Keratinocyte (primary cell): Measurements from ENCODE around the gene ST3GAL6. TPM values are rescaled to one million over a fixed set of nuclear protein-coding genes. Genes with fewer than 3 reads are reported as not detected.

Experiments
- DNase-seq: peaks from one replicate; pipeline ENCODE4 v3.0.0-alpha.2; 2011; ENCODE audit warnings: low read depth, missing footprints, low spot score
- FAIRE-seq: peaks from 2 replicates; lab custom pipeline; 2011; peaks lifted over from hg19 to GRCh38; lab: Jason Lieb, UNC
- H2AFZ ChIP-seq: 2 replicates; pipeline ENCODE4 v1.6.0; 2012; ENCODE audit warnings: low read length, control low read depth, inconsistent platforms; ENCODE audit not compliant: control insufficient read depth
- H3K27ac ChIP-seq: 2 replicates; pipeline ENCODE4 v1.5.1; 2011; ENCODE audit warnings: low read length; ENCODE audit not compliant: control insufficient read depth, insufficient read depth
- H3K27me3 ChIP-seq: 3 replicates; pipeline ENCODE4 v1.6.0; 2011; ENCODE audit warnings: low read length; ENCODE audit not compliant: control insufficient read depth, insufficient read depth; ENCODE audit errors: extremely low read depth
- H3K36me3 ChIP-seq, 2 experiments: 2 replicates in 1 of 2; 3 replicates in 1 of 2; pipeline ENCODE4 v1.5.1; 2011; ENCODE audit warnings: low read length in 2 of 2, mild to moderate bottlenecking in 1 of 2; ENCODE audit not compliant: control insufficient read depth in 2 of 2, insufficient read depth in 2 of 2; ENCODE audit errors: extremely low read depth in 1 of 2
- H3K4me1 ChIP-seq: 3 replicates; pipeline ENCODE4 v1.5.1; 2011; ENCODE audit warnings: low read length; ENCODE audit not compliant: control insufficient read depth, insufficient read depth; ENCODE audit errors: extremely low read depth
- H3K4me2 ChIP-seq: 3 replicates; pipeline ENCODE4 v1.6.0; 2011; ENCODE audit warnings: low read depth, low read length; ENCODE audit not compliant: control insufficient read depth, insufficient read depth; ENCODE audit errors: extremely low read depth
- H3K4me3 ChIP-seq, 3 experiments: fragments of 200-600 bp in 1 of 3; sonication (generic) in 1 of 3; 2 replicates in 2 of 3; 3 replicates in 1 of 3; pipeline ENCODE4 v1.5.1; 2011 to 2016; ENCODE audit warnings: low read length in 3 of 3, mild to moderate bottlenecking in 3 of 3, control low read depth in 2 of 3, inconsistent platforms in 1 of 3, low read depth in 1 of 3, mixed read lengths in 1 of 3, mixed run types in 1 of 3, moderate library complexity in 1 of 3; ENCODE audit not compliant: control insufficient read depth in 2 of 3, insufficient read depth in 2 of 3; ENCODE audit errors: extremely low read depth in 1 of 3
- H3K79me2 ChIP-seq: 2 replicates; pipeline ENCODE4 v1.6.0; 2012; ENCODE audit warnings: low read length; ENCODE audit not compliant: control insufficient read depth, insufficient read depth
- H3K9ac ChIP-seq: 3 replicates; pipeline ENCODE4 v1.6.0; 2011; ENCODE audit warnings: low read length; ENCODE audit not compliant: control insufficient read depth, insufficient read depth; ENCODE audit errors: extremely low read depth
- H3K9me1 ChIP-seq: 3 replicates; pipeline ENCODE4 v1.6.0; 2011; ENCODE audit warnings: low read length; ENCODE audit not compliant: control insufficient read depth, insufficient read depth; ENCODE audit errors: extremely low read depth
- H3K9me3 ChIP-seq: 2 replicates; pipeline ENCODE4 v1.5.1; 2012; ENCODE audit warnings: low read depth, low read length; ENCODE audit not compliant: control insufficient read depth
- H4K20me1 ChIP-seq: 3 replicates; pipeline ENCODE4 v1.6.0; 2011; ENCODE audit warnings: low read length; ENCODE audit not compliant: control insufficient read depth, insufficient read depth; ENCODE audit errors: extremely low read depth
- EZH2 ChIP-seq: IDR thresholded peaks from one replicate; pipeline ENCODE4 v1.6.1; 2012; ENCODE audit warnings: inconsistent platforms, mild to moderate bottlenecking, low read length, moderate library complexity
- dilution Hi-C: fragments of 300-500 bp; cut with MboI; formaldehyde crosslinking; loops from one replicate; pipeline ENCODE4 v1.7.0; 2020; ENCODE audit warnings: low sequenced_read_pairs; ENCODE audit not compliant: extremely low pct_ligation_motif_present
- polyA plus RNA-seq, 5 experiments: library from polyadenylated mRNA; depleted of rRNA in 3 of 5; stranded (reverse) in 3 of 5; stranded (forward) in 1 of 5; unstranded in 1 of 5; fragments of >200 nt; gene quantifications; 1 replicate in 1 of 5; 2 replicates in 3 of 5; 3 replicates in 1 of 5; pipeline versions ENCODE4 v1.2.1 to v1.2.3, GENCODE V29; 2011 to 2012; ENCODE audit warnings: missing spikeins in 2 of 5, low read depth in 1 of 5, low replicate concordance in 1 of 5
- TF ChIP-seq, protein P1 (sequence below), 3 experiments: IDR thresholded peaks in 1 of 3; conservative IDR thresholded peaks in 1 of 3; optimal IDR thresholded peaks in 1 of 3; 2 replicates in 2 of 3; 3 replicates in 1 of 3; pipeline versions ENCODE3 to v1.5.1; 2011; ENCODE audit warnings: low read length in 3 of 3, mild to moderate bottlenecking in 3 of 3, moderate library complexity in 2 of 3, control low read depth in 1 of 3, inconsistent platforms in 1 of 3; ENCODE audit not compliant: insufficient read depth in 2 of 3; ENCODE audit errors: extremely low read depth in 1 of 3

ST3GAL6 gene
- polyA plus RNA-seq, 1 donor (not counting 4 experiments of a cell fraction or from before 2014, with no cell fraction given): 5.3 TPM

GRCh38 chr3:98768961-98769360 is 5.8 kb downstream of the ST3GAL6 start:
- dilution Hi-C loops: no loop called here
- TF ChIP-seq, protein P1, sequence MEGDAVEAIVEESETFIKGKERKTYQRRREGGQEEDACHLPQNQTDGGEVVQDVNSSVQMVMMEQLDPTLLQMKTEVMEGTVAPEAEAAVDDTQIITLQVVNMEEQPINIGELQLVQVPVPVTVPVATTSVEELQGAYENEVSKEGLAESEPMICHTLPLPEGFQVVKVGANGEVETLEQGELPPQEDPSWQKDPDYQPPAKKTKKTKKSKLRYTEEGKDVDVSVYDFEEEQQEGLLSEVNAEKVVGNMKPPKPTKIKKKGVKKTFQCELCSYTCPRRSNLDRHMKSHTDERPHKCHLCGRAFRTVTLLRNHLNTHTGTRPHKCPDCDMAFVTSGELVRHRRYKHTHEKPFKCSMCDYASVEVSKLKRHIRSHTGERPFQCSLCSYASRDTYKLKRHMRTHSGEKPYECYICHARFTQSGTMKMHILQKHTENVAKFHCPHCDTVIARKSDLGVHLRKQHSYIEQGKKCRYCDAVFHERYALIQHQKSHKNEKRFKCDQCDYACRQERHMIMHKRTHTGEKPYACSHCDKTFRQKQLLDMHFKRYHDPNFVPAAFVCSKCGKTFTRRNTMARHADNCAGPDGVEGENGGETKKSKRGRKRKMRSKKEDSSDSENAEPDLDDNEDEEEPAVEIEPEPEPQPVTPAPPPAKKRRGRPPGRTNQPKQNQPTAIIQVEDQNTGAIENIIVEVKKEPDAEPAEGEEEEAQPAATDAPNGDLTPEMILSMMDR (optimal IDR thresholded peaks at IDR 0.05 in 1 of 3, IDR thresholded peaks at IDR 0.05 in 1 of 3, conservative IDR thresholded peaks at IDR 0.05 in 1 of 3; ENCODE audit: extremely low read depth in 1 of 3, insufficient read depth in 2 of 3, low read length in 3 of 3): no peak
- TF ChIP-seq EZH2: no peak
- Histone ChIP-seq H3K27me3 (no peaks in the 10 kb centered on the region), H3K4me3 (no peak overlapping the region), H3K4me1 (no peaks in the 10 kb centered on the region), H3K9me1 (no peaks in the 10 kb centered on the region), H3K4me2 (no peak overlapping the region), H2AFZ (no peak overlapping the region), H3K27ac (no peak overlapping the region), H3K79me2 (no peaks in the 10 kb centered on the region), H4K20me1 (no peaks in the 10 kb centered on the region), H3K36me3 (no peaks in the 10 kb centered on the region), H3K9me3 (no peaks in the 10 kb centered on the region), H3K9ac (no peak overlapping the region)
- FAIRE-seq: peak; percentile 13
- no peak for DNase-seq

GRCh38 chr3:98769448-98769847 is 6.3 kb downstream of the ST3GAL6 start:
- Histone ChIP-seq H3K27ac (no peak overlapping the region), H3K79me2 (no peaks in the 10 kb centered on the region), H3K27me3 (no peaks in the 10 kb centered on the region), H3K36me3 (no peaks in the 10 kb centered on the region), H4K20me1 (no peaks in the 10 kb centered on the region), H3K9me1 (no peaks in the 10 kb centered on the region), H3K4me2 (no peak overlapping the region), H3K4me1 (no peaks in the 10 kb centered on the region), H3K9me3 (no peaks in the 10 kb centered on the region), H3K9ac (no peak overlapping the region), H2AFZ (no peak overlapping the region), H3K4me3 (no peak overlapping the region)
- DNase-seq: no peak
- no peak for TF ChIP-seq EZH2
- dilution Hi-C loops: no loop called here
- no peak for FAIRE-seq
